Calu3 (cell line): Measurements from ENCODE around the gene SLC9A5. TPM values are rescaled to one million over a fixed set of nuclear protein-coding genes. Genes with fewer than 3 reads are reported as not detected.

Experiments used
- BruUV-seq: library from RNA; stranded (reverse); fragments of 400-500 nt; replicated peaks from 2 replicates; lab custom pipeline; 2021; lab: Mats Ljungman, UMichigan
- CTCF ChIA-PET: fragments of 300-600 bp; sonication (Branson Sonifier 250); formaldehyde crosslinking; loops from one replicate; lab custom pipeline; 2022; ENCODE audit warnings: antibody characterized with exemption; lab: Charles Lee
- DNase-seq: peaks from one replicate; pipeline ENCODE4 v3.0.0; 2022
- H3K27ac Mint-ChIP-seq: one replicate; pipeline ENCODE4 v1.8.0; 2022; ENCODE audit warnings: mixed read lengths; ENCODE audit not compliant: unreplicated experiment
- H3K27me3 Mint-ChIP-seq: one replicate; pipeline ENCODE4 v1.8.0; 2022; ENCODE audit warnings: mixed read lengths; ENCODE audit not compliant: unreplicated experiment
- H3K36me3 Mint-ChIP-seq: one replicate; pipeline ENCODE4 v1.8.0; 2022; ENCODE audit warnings: mild to moderate bottlenecking, moderate library complexity, mixed read lengths; ENCODE audit not compliant: insufficient read depth, unreplicated experiment
- H3K4me1 Mint-ChIP-seq: one replicate; pipeline ENCODE4 v1.8.0; 2022; ENCODE audit warnings: mild to moderate bottlenecking, low read depth, mixed read lengths; ENCODE audit not compliant: unreplicated experiment
- H3K4me3 Mint-ChIP-seq: one replicate; pipeline ENCODE4 v1.8.0; 2022; ENCODE audit warnings: mild to moderate bottlenecking, low read depth, moderate library complexity, mixed read lengths; ENCODE audit not compliant: unreplicated experiment
- H3K9me3 Mint-ChIP-seq: one replicate; pipeline ENCODE4 v1.8.0; 2022; ENCODE audit warnings: low read depth, mixed read lengths; ENCODE audit not compliant: unreplicated experiment
- intact Hi-C: fragments of 100-400 bp; cut with micrococcal nuclease; formaldehyde crosslinking; loops from one replicate; pipeline ENCODE4 v1.10.0; 2022; ENCODE audit not compliant: unreplicated experiment
- total RNA-seq: library from RNA; stranded (reverse); gene quantifications from 2 replicates; pipeline ENCODE4 v1.2.3, GENCODE V29; 2022
- TF ChIP-seq, protein P1 (sequence below): fragments of 200-600 bp; IDR thresholded peaks from one replicate; pipeline ENCODE4 v1.8.0; 2022; ENCODE audit warnings: antibody characterized with exemption; ENCODE audit not compliant: unreplicated experiment

Gene SLC9A5
- total RNA-seq, 1 experiment from 2014 or later, result 2.4 TPM

DNA sequence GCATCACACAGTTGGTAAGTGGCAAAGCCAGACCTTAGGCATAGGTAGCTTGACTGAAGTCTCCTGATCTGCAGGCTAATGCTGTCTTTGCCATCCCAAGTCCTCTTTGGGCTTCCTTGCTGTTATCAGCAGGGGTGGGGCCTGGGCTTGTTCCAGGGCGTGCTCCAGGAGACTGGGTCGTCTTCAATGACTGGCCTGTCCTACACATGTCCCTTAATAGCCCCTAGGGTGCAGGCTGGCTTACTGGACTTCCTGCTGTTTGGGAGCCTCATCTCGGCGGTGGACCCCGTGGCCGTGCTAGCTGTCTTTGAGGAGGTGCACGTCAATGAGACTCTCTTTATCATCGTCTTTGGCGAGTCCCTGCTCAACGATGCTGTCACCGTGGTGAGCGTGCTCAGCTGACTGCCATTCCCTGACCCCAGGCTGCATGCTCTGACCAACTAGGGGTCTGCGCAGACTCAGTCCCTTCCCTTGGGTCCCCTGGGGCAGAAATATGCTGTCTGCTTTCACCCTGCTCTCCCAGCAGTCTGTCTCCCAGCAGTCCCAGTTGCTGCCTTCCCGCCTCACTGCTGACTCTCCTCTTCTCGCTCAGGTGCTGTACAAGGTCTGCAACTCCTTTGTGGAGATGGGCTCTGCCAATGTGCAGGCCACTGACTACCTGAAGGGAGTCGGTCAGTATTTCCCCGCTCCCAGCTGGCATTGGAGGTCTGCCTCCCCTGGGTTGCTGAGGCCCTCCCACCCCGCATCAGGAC lies 6.2 kb downstream of the SLC9A5 start:
- Mint-ChIP-seq H3K4me3 (no peak overlapping the region), H3K27me3 (peaks cover 33% of the 10 kb centered on the region), H3K27ac (no peak overlapping the region), H3K9me3 (no peaks in the 10 kb centered on the region), H3K36me3 (peaks cover 5% of the 10 kb centered on the region), H3K4me1 (peaks cover 6% of the 10 kb centered on the region)
- TF ChIP-seq, protein P1, sequence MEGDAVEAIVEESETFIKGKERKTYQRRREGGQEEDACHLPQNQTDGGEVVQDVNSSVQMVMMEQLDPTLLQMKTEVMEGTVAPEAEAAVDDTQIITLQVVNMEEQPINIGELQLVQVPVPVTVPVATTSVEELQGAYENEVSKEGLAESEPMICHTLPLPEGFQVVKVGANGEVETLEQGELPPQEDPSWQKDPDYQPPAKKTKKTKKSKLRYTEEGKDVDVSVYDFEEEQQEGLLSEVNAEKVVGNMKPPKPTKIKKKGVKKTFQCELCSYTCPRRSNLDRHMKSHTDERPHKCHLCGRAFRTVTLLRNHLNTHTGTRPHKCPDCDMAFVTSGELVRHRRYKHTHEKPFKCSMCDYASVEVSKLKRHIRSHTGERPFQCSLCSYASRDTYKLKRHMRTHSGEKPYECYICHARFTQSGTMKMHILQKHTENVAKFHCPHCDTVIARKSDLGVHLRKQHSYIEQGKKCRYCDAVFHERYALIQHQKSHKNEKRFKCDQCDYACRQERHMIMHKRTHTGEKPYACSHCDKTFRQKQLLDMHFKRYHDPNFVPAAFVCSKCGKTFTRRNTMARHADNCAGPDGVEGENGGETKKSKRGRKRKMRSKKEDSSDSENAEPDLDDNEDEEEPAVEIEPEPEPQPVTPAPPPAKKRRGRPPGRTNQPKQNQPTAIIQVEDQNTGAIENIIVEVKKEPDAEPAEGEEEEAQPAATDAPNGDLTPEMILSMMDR, result no peak
- CTCF ChIA-PET, result no interaction called here
- intact Hi-C loops, result no loop called here
- DNase-seq, result no peak
- no TSS peak for BruUV-seq

DNA sequence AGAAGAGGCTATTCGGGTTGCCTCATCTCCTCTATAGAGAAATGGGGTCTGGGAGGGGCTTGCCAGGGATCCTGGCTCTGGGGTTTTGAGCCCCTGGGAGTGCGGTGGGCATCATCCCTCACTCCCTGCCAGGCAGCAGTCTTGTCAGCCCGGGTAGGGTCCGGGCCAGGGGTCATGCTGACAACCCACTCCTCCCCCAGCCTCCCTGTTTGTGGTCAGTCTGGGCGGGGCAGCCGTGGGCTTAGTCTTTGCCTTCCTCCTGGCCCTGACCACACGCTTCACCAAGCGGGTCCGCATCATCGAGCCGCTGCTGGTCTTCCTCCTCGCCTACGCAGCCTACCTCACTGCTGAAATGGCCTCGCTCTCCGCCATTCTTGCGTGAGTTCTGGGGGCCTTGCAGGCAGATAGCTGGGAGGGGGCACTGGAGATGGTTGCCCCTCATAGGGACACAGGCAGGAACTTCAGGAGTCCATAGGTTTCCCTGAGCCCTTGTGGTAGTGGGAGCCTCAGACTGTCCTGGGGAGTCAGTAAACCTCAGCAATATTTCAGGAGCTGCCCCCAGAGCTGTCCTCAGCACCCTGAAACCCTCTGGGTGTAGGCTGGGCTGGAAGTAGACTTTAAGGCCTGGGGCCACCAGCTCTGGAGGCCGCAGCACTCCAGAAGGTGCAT lies 6.9 kb downstream of the SLC9A5 start:
- Mint-ChIP-seq H3K27me3 (peaks cover 26% of the 10 kb centered on the region), H3K4me1 (peaks cover 6% of the 10 kb centered on the region), H3K36me3 (peaks cover 10% of the 10 kb centered on the region), H3K27ac (no peak overlapping the region), H3K4me3 (no peak overlapping the region), H3K9me3 (no peaks in the 10 kb centered on the region)
- BruUV-seq, result no TSS peak
- no peak for DNase-seq
- CTCF ChIA-PET, result interaction anchor here (0.5 kb wide), 1 partner anchor 52 kb away, joined by 4 read pairs; no protein-coding TSS in a partner anchor
- TF ChIP-seq, protein P1, result no peak
- intact Hi-C loops, result no loop called here

DNA sequence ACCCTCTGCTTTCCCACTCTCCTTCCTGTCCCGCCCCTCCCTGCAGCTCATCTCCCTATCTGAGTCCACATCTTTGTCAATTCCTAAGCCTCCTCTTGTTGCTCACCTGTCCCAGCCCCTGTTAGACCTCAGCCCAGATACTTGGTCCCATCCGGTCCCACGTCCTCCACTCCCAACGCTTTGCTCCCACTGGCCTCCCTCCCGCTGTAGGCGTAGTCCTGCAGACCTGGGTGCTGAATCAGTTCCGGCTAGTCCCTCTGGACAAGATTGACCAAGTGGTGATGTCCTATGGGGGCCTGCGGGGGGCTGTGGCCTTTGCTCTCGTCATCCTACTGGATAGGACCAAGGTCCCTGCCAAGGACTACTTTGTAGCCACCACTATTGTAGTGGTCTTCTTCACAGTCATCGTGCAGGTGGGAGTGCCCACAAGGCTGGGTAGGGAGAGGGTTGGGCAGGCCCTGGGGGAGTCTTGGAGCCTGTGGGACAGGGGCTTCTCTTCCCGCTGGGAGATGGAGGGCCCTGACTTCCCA lies 8.0 kb downstream of the SLC9A5 start:
- H3K36me3 Mint-ChIP-seq, result peaks cover 10% of the 10 kb centered on the region
- TF ChIP-seq, protein P1, result no peak
- H3K4me1 Mint-ChIP-seq, result peaks cover 8% of the 10 kb centered on the region
- H3K27me3 Mint-ChIP-seq, result peaks cover 23% of the 10 kb centered on the region
- intact Hi-C loops, result no loop called here
- BruUV-seq, result no TSS peak
- no peaks in the 10 kb centered on the region for H3K9me3 Mint-ChIP-seq
- H3K27ac Mint-ChIP-seq, result no peak overlapping the region
- no peak overlapping the region for H3K4me3 Mint-ChIP-seq
- no peak for DNase-seq
- CTCF ChIA-PET, result no interaction called here

DNA sequence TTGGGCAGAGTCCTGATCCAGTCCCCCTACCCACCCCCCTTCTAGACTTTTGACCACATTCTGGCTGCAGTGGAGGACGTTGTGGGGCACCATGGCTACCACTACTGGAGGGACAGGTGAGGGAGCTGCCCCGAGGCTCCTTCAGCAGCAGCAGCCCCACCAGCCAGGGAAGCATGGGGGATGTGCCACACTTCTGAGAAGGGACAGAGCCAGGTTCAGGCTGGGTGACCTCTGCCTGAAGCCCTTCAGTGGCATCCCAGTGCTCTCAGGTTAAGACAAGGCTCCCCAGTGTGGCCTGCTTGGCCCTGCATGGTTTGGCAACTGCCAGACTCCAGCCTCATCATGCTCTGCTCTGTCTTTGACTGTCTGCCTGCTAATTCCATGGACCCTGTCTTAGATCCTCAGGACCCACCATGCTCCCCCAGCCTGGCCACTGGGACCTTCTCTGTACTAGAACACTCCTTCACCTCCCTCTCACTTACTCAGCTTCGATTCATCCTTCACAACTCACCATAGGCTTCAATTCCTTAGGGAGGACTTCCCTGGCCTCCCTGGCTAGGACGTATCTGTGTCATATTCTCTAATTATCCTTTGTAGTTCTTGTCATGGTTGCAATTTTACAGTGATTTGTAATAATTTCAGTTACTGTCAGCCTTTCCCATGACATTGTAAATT lies 8.8 kb downstream of the SLC9A5 start:
- no peak overlapping the region for H3K27ac Mint-ChIP-seq
- peaks cover 29% of the 10 kb centered on the region for H3K27me3 Mint-ChIP-seq
- peaks cover 7% of the 10 kb centered on the region for H3K36me3 Mint-ChIP-seq

More for the DNA sequence above, 8.8 kb downstream of the SLC9A5 start:
- TF ChIP-seq, protein P1, result no peak
- CTCF ChIA-PET, result no interaction called here
- no peak for DNase-seq
- Mint-ChIP-seq H3K9me3 (no peaks in the 10 kb centered on the region), H3K4me3 (no peak overlapping the region), H3K4me1 (peaks cover 8% of the 10 kb centered on the region)
- BruUV-seq, result no TSS peak
- intact Hi-C loops, result no loop called here
